GM12878 (cell line): ENCODE measurements around the gene HMCN2. TPM values are rescaled to one million over a fixed set of nuclear protein-coding genes. Genes with fewer than 3 reads are reported as not detected.

ENCODE experiments used
- ATAC-seq: fragments of 200-7000 bp; cut with Tn5 transposase; 3 replicates; pipeline ENCODE4 v1.9.1; 2020; ENCODE audit warnings: mild to moderate bottlenecking, moderate library complexity
- BruUV-seq: library from RNA; stranded (reverse); fragments of 400-500 nt; replicated peaks from 2 replicates; lab custom pipeline; 2021; lab: Mats Ljungman, UMichigan
- CTCF ChIA-PET: fragments of 300-600 bp; sonication (Branson Sonifier 250); formaldehyde crosslinking; extraction: SDS; loops from one replicate; lab custom pipeline; 2021; ENCODE audit warnings: inconsistent platforms; lab: Yijun Ruan, JAX
- POLR2A ChIA-PET: fragments of 350-600 bp; formaldehyde crosslinking; extraction: SDS; loops from one replicate; lab custom pipeline; 2021; ENCODE audit warnings: inconsistent platforms; lab: Charles Lee
- RAD21 ChIA-PET: fragments of 300-600 bp; sonication (Branson Sonifier 250); formaldehyde crosslinking; loops from one replicate; lab custom pipeline; 2023; ENCODE audit warnings: antibody characterized with exemption; ENCODE audit not compliant: unreplicated experiment; lab: Charles Lee
- SMC1A ChIA-PET: fragments of 300-600 bp; sonication (Branson Sonifier 250); formaldehyde crosslinking; loops from one replicate; lab custom pipeline; 2023; ENCODE audit not compliant: unreplicated experiment, uncharacterized antibody; lab: Charles Lee
- DNase-seq: peaks from one replicate; pipeline ENCODE4 v3.0.0-alpha.2; 2011; ENCODE audit warnings: low read depth, low spot score
- FAIRE-seq: peaks from 3 replicates; lab custom pipeline; 2011; peaks lifted over from hg19 to GRCh38; lab: Jason Lieb, UNC
- H2AFZ ChIP-seq: 2 replicates; pipeline ENCODE4 v1.6.0; 2011; ENCODE audit warnings: low read depth, low read length, control low read depth; ENCODE audit not compliant: control insufficient read depth
- H3K27ac ChIP-seq: 2 replicates; pipeline ENCODE4 v1.5.1; 2011; ENCODE audit warnings: control low read depth; ENCODE audit not compliant: control insufficient read depth, insufficient read depth
- H3K27me3 ChIP-seq, 2 experiments: replicated peaks in 1 of 2; 2 replicates each; pipeline versions ENCODE4 v1.6.0 to v1.6.1; 2011; ENCODE audit warnings: low read length in 1 of 2; ENCODE audit not compliant: control insufficient read depth in 2 of 2, insufficient read depth in 2 of 2
- H3K36me3 ChIP-seq, 2 experiments: 2 replicates each; pipeline ENCODE4 v1.5.1; 2011; ENCODE audit warnings: low read length in 1 of 2; ENCODE audit not compliant: control insufficient read depth in 2 of 2, insufficient read depth in 2 of 2
- H3K4me1 ChIP-seq: 2 replicates; pipeline ENCODE4 v1.6.1; 2011; ENCODE audit warnings: mild to moderate bottlenecking, low read length, moderate library complexity, mixed read lengths; ENCODE audit not compliant: control insufficient read depth, insufficient read depth
- H3K4me2 ChIP-seq: 2 replicates; pipeline ENCODE4 v1.6.0; 2011; ENCODE audit warnings: control low read depth; ENCODE audit not compliant: control insufficient read depth, insufficient read depth
- H3K4me3 ChIP-seq: fragments of 200-600 bp; sonication (generic); 2 replicates; pipeline ENCODE4 v1.5.1; 2016
- H3K79me2 ChIP-seq: 2 replicates; pipeline ENCODE4 v1.6.0; 2011; ENCODE audit warnings: low read length; ENCODE audit not compliant: control insufficient read depth, insufficient read depth
- H3K9ac ChIP-seq: 2 replicates; pipeline ENCODE4 v1.8.0; 2011; ENCODE audit warnings: low read length, control low read depth, mixed read lengths; ENCODE audit not compliant: control insufficient read depth, insufficient read depth
- H3K9me3 ChIP-seq: replicated peaks from 3 replicates; pipeline ENCODE4 v1.5.1; 2011; ENCODE audit warnings: mild to moderate bottlenecking, low read length; ENCODE audit not compliant: control insufficient read depth, insufficient read depth
- H4K20me1 ChIP-seq: 2 replicates; pipeline ENCODE4 v1.6.0; 2011; ENCODE audit not compliant: control insufficient read depth, insufficient read depth
- ZNF687 ChIP-seq: fragments of 450-650 bp; IDR thresholded peaks from 2 replicates; pipeline ENCODE4 v1.6.1; 2017; ENCODE audit warnings: mild to moderate bottlenecking, moderate library complexity
- WGBS: methylation state at CpG from one replicate; pipeline ENCODE4 v1.1.6; 2016; ENCODE audit warnings: low lambda C conversion rate; ENCODE audit not compliant: insufficient replicate concordance, insufficient coverage; ENCODE audit errors: missing lambda C conversion rate; 5-methylcytosine and 5-hydroxymethylcytosine counted together
- in situ Hi-C: fragments of 300-500 bp; cut with MboI; formaldehyde crosslinking; loops from 9 replicates; pipeline ENCODE4 v1.14.3; 2018; ENCODE audit warnings: mixed read lengths
- intact Hi-C: fragments of 100-400 bp; cut with micrococcal nuclease; formaldehyde crosslinking; loops from one replicate; pipeline ENCODE4 v1.14.2; 2022; ENCODE audit not compliant: unreplicated experiment
- polyA plus RNA-seq, 11 experiments: library from polyadenylated mRNA; depleted of rRNA in 4 of 11; unstranded in 6 of 11; stranded (reverse) in 5 of 11; fragments of >200 nt; fragmentation: Nextera tagmentation in 4 of 11; fragmentation: Illumina TruSeq in 1 of 11; extraction: Ambion mirVana in 4 of 11; extraction: Trizol in 1 of 11; gene quantifications; 1 replicate in 1 of 11; 2 replicates in 10 of 11; pipeline versions ENCODE4 v1.2.1 to v1.2.3, GENCODE V29; 2011 to 2016; ENCODE audit warnings: inconsistent platforms in 2 of 11, missing spikeins in 2 of 11, low read depth in 1 of 11
- total RNA-seq, 4 experiments: library from RNA; depleted of rRNA in 3 of 4; stranded (reverse); fragments of >200 nt in 3 of 4; fragmentation: Illumina TruSeq in 1 of 4; extraction: Trizol in 1 of 4; gene quantifications; 2 replicates each; pipeline versions ENCODE4 v1.2.1 to v1.2.3, GENCODE V29; 2013 to 2021

Gene HMCN2
- total and polyA plus RNA-seq, 10 of the 15 experiments (the other 5 are each of a cell fraction or from before 2014, with no cell fraction given): 0.04 TPM; not detected in 9

GRCh38 chr9:130234340-130235260 lies 31.0 kb upstream of the HMCN2 start:
- in situ Hi-C loops: loop anchor here (5.0 kb wide), 1 partner anchor 122 kb away; no protein-coding TSS in a partner anchor
- ATAC-seq (peak; percentile 33; the same call in 2 of the 3 replicates), DNase-seq (no peak), FAIRE-seq (no peak)
- Histone ChIP-seq H3K36me3 (no peaks in the 10 kb centered on the region), H3K79me2 (no peaks in the 10 kb centered on the region), H3K27ac (no peak overlapping the region), H3K4me1 (peaks cover 5% of the 10 kb centered on the region), H3K4me3 (no peak overlapping the region), H3K4me2 (no peak overlapping the region), H4K20me1 (no peaks in the 10 kb centered on the region), H3K27me3 (no peaks in the 10 kb centered on the region), H2AFZ (no peak overlapping the region), H3K9ac (no peak overlapping the region), H3K9me3 (no peaks in the 10 kb centered on the region)
- ChIA-PET SMC1A (no interaction called here), CTCF (interaction anchor here (1.1 to 6.4 kb wide), 2 partner anchors 127 to 495 kb away, joined by 4 to 96 read pairs; no protein-coding TSS in a partner anchor), RAD21 (no interaction called here), POLR2A (no interaction called here)
- intact Hi-C loops: loop anchor here (5.0 kb wide), 1 partner anchor 108 kb away; no protein-coding TSS in a partner anchor
- no TSS peak for BruUV-seq
- WGBS: 61% methylated on average over 26 of the region's 26 CpGs
- no peak for TF ChIP-seq ZNF687
